SK-N-MC (cell line): Measurements from ENCODE around the gene UTP4.

Experiments
- EZH2 ChIP-seq: fragments of 200-600 bp; sonication (generic); IDR thresholded peaks from one replicate; pipeline ENCODE4 v1.6.1; 2017; ENCODE audit warnings: antibody characterized with exemption
- FOXP2 ChIP-seq: optimal IDR thresholded peaks from 2 replicates; pipeline ENCODE3; 2011; ENCODE audit warnings: mild to moderate bottlenecking, moderate library complexity; ENCODE audit not compliant: insufficient read depth; ENCODE audit errors: extremely low read length, control extremely low read depth
- POLR2AphosphoS5 ChIP-seq: IDR thresholded peaks from 2 replicates; pipeline ENCODE4 v1.6.1; 2012; ENCODE audit warnings: mild to moderate bottlenecking, low read depth, low read length, borderline replicate concordance

DNA sequence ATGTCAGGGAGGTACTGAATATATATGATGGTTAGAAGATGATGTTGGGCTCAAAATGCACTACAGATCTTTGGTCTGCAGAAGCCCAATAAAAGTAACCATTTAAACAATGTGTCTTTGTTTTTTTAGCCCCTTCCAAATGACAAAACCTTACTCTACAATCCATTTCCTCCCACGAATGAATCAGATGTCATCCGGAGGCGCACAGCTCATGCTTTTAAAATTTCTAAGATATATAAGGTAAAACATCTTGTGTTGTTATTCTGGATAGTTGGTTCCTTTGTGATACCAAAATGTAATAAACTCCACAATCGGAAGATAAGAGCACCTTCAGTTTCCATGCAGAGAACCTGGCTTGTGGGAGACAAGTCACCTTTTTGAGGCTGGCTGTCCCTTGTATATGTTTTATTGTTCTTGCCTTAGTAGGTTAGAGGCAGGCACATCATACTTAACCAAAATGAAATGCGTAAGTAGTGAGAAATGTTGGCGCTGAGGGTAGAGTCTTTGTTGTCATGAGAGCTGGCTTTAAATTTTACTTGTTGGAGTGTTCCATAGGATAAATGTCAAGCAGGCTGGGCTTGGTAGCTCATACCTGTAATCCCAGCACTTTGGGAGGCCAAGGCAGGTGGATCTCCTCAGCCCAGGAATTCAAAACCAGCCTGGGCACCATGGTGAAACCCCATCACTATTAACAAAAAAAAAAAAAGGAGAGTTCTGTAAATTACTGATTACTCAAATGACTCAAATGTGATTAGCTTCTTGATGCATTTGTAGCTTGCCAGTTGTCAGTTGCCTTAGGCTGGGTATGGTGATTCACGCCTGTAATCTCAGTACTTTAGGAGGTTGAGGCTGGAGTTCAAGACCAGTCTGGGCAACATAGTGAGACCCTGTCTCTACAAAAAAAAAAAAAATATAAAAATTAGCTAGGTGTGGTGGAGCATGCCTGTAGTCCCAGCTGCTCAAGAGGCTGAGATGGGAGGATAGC, 34.8 kb downstream of the UTP4 start:
- TF ChIP-seq EZH2 (no peak), POLR2AphosphoS5 (no peak), FOXP2 (no peak)
